ENCODE results near the gene AUTS2. TPM values are rescaled to one million over a fixed set of nuclear protein-coding genes. Genes with fewer than 3 reads are reported as not detected.

The AUTS2 gene
- total RNA-seq, 1 experiment from 2014 or later, result 256 TPM

- Histone ChIP-seq H3K4me1 (ENCODE audit: insufficient read depth, low read length) (peaks cover 7% of the 10 kb centered on the region), H3K9me3 (ENCODE audit: control insufficient read depth, low read depth, low read length) (no peaks in the 10 kb centered on the region), H3K4me2 (ENCODE audit: insufficient read depth, insufficient read length, low read length) (no peak overlapping the region), H3T11ph (ENCODE audit: low read length) (no peak overlapping the region), H2AFZ (ENCODE audit: low read length) (no peak overlapping the region), H3K18ac (ENCODE audit: insufficient read length, low read depth, low read length) (no peak overlapping the region), H2BK120ac (ENCODE audit: low read depth, low read length, poor library complexity, severe bottlenecking) (no peak overlapping the region), H3K23ac (ENCODE audit: insufficient read length, low read depth, low read length) (peak overlapping the region; percentile 60), H4K5ac (ENCODE audit: insufficient read length, low read depth, low read length) (no peak overlapping the region), H2BK12ac (ENCODE audit: insufficient read length, low read depth, low read length) (no peak overlapping the region), H3K56ac (ENCODE audit: insufficient read length, low read depth, low read length) (no peak overlapping the region), H4K20me1 (ENCODE audit: control insufficient read depth, insufficient read depth, insufficient read length) (no peaks in the 10 kb centered on the region), H3K27me3 (ENCODE audit: insufficient read depth, low read length) (no peaks in the 10 kb centered on the region), H4K91ac (ENCODE audit: insufficient read length, low read depth, low read length) (no peak overlapping the region), H3K79me1 (ENCODE audit: insufficient read depth, low read depth, low read length, poor library complexity, severe bottlenecking) (no peaks in the 10 kb centered on the region), H3K14ac (ENCODE audit: insufficient read depth, low read length) (no peak overlapping the region), H2AK5ac (ENCODE audit: insufficient read length, low read length) (no peak overlapping the region), H2BK20ac (ENCODE audit: low read depth, low read length, poor library complexity, severe bottlenecking) (no peak overlapping the region), H4K8ac (replicated peaks; ENCODE audit: insufficient read length, low read depth, low read length) (no peak overlapping the region), H2BK5ac (ENCODE audit: insufficient read length, low read length) (no peak overlapping the region), H2BK15ac (ENCODE audit: low read depth, low read length) (no peak overlapping the region), H3K23me2 (ENCODE audit: insufficient read length, low read depth, low read length, poor library complexity, severe bottlenecking) (no peaks in the 10 kb centered on the region), H3K4ac (ENCODE audit: low read depth, low read length) (no peak overlapping the region), H3K9ac (ENCODE audit: extremely low read depth, insufficient read length, low read length) (no peak overlapping the region), H3K27ac (ENCODE audit: insufficient read length, low read depth, low read length) (no peak overlapping the region), H3K79me2 (ENCODE audit: insufficient read depth, low read length) (no peaks in the 10 kb centered on the region; the same call in 1 of the 2 replicates)
- H3K36me3 Mint-ChIP-seq (ENCODE audit: insufficient read depth in 1 of 3, low read depth in 3 of 3), result no peaks in the 10 kb centered on the region; a peak in 1 of 7 replicates
- TF ChIP-seq CTCF (conservative IDR thresholded peaks at IDR 0.05), result no peak
- no peak overlapping the region for H3K27ac Mint-ChIP-seq
- H3K9me3 Mint-ChIP-seq, result no peaks in the 10 kb centered on the region; a peak in 1 of 5 replicates
- H3K27me3 Mint-ChIP-seq (ENCODE audit: low read depth), result no peaks in the 10 kb centered on the region
- peaks cover 42 to 44% of the 10 kb centered on the region in 2 experiments for H3K4me1 Mint-ChIP-seq
- H3K4me3 Mint-ChIP-seq, result no peak overlapping the region
- no peak for DNase-seq
- WGBS (ENCODE audit: extremely low coverage, insufficient read length, low lambda C conversion rate), result no CpG with 5 or more reads among the region's 6 CpGs
These were observed 225.0 kb downstream of the AUTS2 start for GRCh38 chr7:69823151-69823744.

Data from H9 (cell line).